Esophagus squamous epithelium (tissue), 4 donors: Measurements from ENCODE around the gene RIT1.

Experiments
- CTCF ChIP-seq, 6 experiments: fragments of 450-650 bp in 4 of 6; fragments of 200-600 bp in 2 of 6; sonication (generic) in 2 of 6; IDR thresholded peaks; one replicate each; pipeline ENCODE4 v1.5.1; 2016 to 2019; ENCODE audit warnings: antibody characterized with exemption in 6 of 6, mild to moderate bottlenecking in 4 of 6, moderate library complexity in 4 of 6
- POLR2A ChIP-seq, 4 donors: fragments of 450-650 bp; IDR thresholded peaks; one replicate each; pipeline ENCODE4 v1.6.1; 2017; ENCODE audit warnings: antibody characterized with exemption in 4 of 4, mild to moderate bottlenecking in 4 of 4, moderate library complexity in 3 of 4

- TF ChIP-seq CTCF (IDR thresholded peaks at IDR 0.05) (no peak), POLR2A (IDR thresholded peaks at IDR 0.05) (no peak)
Measured at GRCh38 chr1:155867766-155868165, 43.4 kb downstream of the RIT1 start.
